HG02970 (cell line): ENCODE measurements around the gene METTL13.
A peak's percentile ranks its signal among the peaks of the same experiment; 100 is the strongest.

Source experiments
- ATAC-seq: cut with Tn5 transposase; IDR thresholded peaks from one replicate; pipeline ENCODE4 v1.9.1; 2021; ENCODE audit warnings: mild to moderate bottlenecking, moderate library complexity, moderate number of reproducible peaks; ENCODE audit not compliant: unreplicated experiment, low FRiP score

METTL13 gene

GRCh38 chr1:171841931-171842761, 60.7 kb downstream of the METTL13 start:
- ATAC-seq, result peak; percentile 5

- ATAC-seq, result no peak
Observed at GRCh38 chr1:171844381-171844780, 62.9 kb downstream of the METTL13 start.

- ATAC-seq, result no peak
Observed at GRCh38 chr1:171845998-171846397, 64.5 kb downstream of the METTL13 start.
